ENCODE data around the gene DCAF11.

- TF ChIP-seq CTCF (conservative IDR thresholded peaks at IDR 0.05; ENCODE audit: low read depth, low read length), result no peak
- no peak for TF ChIP-seq EZH2 (IDR thresholded peaks at IDR 0.05; ENCODE audit: borderline replicate concordance, low read depth, low read length, poor library complexity, severe bottlenecking)
Measured at GRCh38 chr14:24138396-24139271, 24.1 kb downstream of the DCAF11 start.
